Right ventricle myocardium superior (tissue), 1 donor: ENCODE results near the gene CDK11A. TPM values are rescaled to one million over a fixed set of nuclear protein-coding genes. Genes with fewer than 3 reads are reported as not detected.
"Not testable (repeated sequence)": the region's sequence is repeated elsewhere in the genome, so short reads cannot be mapped to it uniquely, and the experiment has no call there.

Experiments
- ATAC-seq: fragments of 200-7000 bp; cut with Tn5 transposase; one replicate; pipeline ENCODE4 v1.9.1; 2020; ENCODE audit warnings: mild to moderate bottlenecking; ENCODE audit not compliant: poor library complexity
- DNase-seq: peaks from one replicate; pipeline ENCODE4 v3.0.0-alpha.2; 2020
- intact Hi-C: fragments of 100-400 bp; cut with DNase I; formaldehyde crosslinking; loops from one replicate; pipeline ENCODE4 v1.11.2; 2022
- total RNA-seq: library from RNA; stranded (reverse); fragmentation: NEBNext Ultra II Directional; extraction: Animal tissue kit (Norgen Biotek cat#: 25700); gene quantifications from one replicate; pipeline ENCODE4 v1.2.1, GENCODE V29; 2021
- donor health status: DM: no; HTN: yes; CAD: no; lungs with severe emphysema.

The CDK11A gene
- total RNA-seq, 1 donor from 2014 or later, result 17.3 TPM

DNA sequence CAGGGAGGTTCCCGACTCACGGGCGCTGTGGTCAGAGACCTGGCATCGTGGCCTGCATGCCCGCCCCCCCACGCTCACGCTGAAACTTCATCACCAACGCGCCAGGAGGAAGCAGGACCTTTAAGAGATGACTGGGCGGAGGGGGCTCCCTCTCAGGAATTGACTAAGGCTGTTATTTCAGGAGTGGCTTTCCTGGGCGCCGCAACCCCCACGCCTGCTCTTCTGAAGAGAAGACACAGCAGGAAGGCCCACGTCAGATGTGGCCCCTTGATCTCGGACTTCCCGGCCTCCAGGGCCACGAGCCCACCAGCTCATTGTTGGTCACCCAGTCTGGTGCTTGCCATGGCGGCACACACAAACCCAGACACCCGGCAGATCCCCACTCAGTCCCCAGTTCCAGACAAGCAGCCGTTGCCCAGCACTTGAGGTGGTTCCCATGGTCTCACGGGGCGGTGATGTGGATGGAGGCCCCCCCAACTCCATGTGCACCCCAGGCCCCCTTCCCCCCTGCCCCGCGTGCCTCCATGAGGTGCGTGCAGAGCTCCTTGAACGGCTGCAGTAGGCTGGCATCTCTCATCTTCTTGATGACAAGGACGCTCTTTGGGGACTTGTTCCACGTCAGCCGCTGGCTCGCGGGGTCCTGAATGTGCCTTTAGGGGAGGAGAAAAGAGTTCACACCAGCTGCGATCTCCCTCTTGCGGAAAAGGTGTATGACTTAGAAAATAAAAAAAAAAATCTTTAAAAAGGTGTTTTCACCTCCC lies 32.7 kb upstream of the CDK11A start:
- DNase-seq (no peak), ATAC-seq (no peak)
- intact Hi-C loops, result no loop called here

GRCh38 chr1:1755852-1756251 lies 31.7 kb upstream of the CDK11A start:
- DNase-seq, result no peak
- intact Hi-C loops, result no loop called here
- ATAC-seq, result no peak

- intact Hi-C loops, result no loop called here
- no peak for DNase-seq
- no peak for ATAC-seq
Measured at GRCh38 chr1:1755426-1755825, 31.3 kb upstream of the CDK11A start.

- no peak for DNase-seq
- no peak for ATAC-seq
- intact Hi-C loops, result no loop called here
Measured at GRCh38 chr1:1754051-1754815, 30.1 kb upstream of the CDK11A start.

DNA sequence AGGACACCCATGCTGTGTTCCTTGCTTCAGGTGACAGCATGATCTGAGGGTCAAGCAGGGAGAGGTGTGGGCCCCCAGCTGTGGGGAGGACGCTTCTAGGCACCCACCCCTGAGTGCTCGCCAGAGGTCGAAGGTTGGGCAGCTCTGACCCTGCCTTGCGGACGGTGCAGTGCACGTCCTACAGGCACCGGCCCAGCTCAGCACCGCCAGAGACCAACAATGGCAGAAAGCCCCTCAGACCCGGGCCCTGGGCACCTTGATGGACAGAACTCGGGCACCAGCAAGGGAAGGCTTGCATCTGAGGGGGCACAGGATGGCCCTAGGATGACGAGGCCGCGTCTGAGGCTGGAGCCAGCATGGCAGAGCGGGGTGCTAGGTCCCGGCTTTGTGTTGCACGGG lies 29.4 kb upstream of the CDK11A start:
- DNase-seq (no peak), ATAC-seq (no peak)
- intact Hi-C loops, result no loop called here

DNA sequence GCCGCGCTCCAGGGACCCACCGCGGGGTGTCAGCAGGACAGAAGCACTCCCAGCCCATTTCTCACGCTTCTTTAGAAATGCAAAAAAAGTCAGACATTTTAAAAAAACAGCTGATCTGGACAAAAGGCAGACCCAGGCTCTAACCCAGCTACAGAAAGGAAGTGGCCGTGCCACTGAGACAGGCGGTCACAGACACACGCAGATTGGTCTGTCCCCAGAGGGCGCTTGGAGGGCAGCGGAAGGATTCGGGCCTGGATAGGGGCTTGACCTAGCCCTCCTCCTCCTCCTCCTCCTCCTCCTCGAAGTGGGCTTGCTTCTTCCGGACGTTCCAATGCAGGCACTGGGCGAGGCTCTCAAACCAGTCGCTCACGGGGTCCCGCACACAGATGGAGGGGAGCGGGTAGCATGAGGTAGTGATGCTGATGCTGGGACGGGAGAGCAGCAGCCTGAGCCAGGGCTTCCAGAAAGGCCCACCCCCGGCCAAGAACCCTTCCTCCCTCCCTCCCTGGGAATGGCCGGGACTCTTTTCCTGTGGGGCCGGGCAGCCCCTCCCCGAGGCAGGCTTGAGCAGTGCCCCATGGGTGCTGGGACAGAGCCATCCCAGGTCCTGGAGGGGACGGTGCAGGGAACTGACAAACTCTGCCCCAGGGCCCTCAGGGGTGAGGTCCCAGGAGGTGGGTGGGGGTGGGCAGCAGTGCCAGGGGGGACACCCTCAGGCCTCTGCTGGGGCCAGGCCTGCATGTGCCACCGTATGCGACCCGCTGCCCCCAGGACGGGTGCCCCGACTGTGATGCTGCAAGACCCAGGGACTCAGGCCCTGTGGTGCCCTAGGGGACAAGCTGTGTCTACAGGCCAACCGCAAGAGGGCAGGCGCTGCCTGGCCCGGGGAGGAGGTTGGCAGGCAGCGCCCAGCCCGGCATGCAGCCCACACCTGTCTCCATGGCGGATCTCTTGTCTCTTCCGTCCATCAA lies 28.8 kb upstream of the CDK11A start:
- ATAC-seq (no peak), DNase-seq (no peak)
- intact Hi-C loops, result no loop called here

DNA sequence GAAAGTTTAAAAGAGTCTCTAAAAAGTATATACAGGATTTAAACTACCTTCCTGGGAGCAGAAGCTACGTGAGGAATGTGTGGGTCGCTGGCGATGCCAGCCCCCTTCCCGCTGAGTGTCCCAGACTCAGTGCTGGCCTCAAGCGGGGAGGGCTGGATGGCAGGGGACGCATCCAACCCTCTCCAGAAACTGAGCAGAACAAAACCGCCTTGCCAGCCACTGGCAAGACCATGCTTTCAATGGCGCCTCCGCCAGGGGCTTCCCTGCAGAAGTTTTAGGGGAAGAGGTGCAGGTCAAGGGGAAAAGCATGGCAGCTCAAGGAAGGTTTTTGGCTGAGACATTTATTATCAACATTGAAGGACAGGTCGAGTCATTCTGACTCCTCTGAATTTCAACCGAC lies 28.0 kb upstream of the CDK11A start:
- no peak for DNase-seq
- intact Hi-C loops, result no loop called here

DNA sequence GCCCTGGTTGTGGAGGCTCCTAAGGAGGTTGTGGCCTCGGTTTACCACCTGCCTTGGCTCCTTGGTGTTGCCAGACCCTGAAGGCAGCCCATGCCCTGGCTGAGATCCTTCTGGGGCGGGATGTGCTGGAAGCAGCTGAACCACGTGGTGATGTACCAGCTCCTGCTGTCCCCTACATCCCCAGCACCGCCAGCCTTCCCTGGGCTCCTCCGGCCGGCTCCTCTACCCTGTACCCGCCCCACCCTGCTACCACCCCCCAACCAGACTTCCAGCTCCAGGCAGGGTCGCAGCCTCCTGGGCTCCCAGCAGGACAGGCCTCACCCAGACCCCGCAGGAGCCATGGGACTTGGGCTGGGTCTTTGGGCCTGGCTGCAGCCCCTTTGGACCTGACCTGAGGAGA lies 25.8 kb upstream of the CDK11A start:
- DNase-seq, intact Hi-C loops, ATAC-seq: not testable (repeated sequence)

More for the DNA sequence above, 28.0 kb upstream of the CDK11A start:
- ATAC-seq, result no peak

- DNase-seq, result no peak
- ATAC-seq, result no peak
Measured at GRCh38 chr1:1748686-1749321, 24.6 kb upstream of the CDK11A start.

GRCh38 chr1:1746566-1746909 lies 22.4 kb upstream of the CDK11A start:
- intact Hi-C loops, DNase-seq: not testable (repeated sequence)
- ATAC-seq, result peak; percentile 95

More at GRCh38 chr1:1748686-1749321, 24.6 kb upstream of the CDK11A start:
- intact Hi-C loops, result no loop called here

- DNase-seq (peak; percentile 93), ATAC-seq (peak; percentile 93)
- intact Hi-C loops, result not testable (repeated sequence)
Measured at GRCh38 chr1:1745651-1746565, 21.8 kb upstream of the CDK11A start.

GRCh38 chr1:1742529-1742928 lies 18.4 kb upstream of the CDK11A start:
- DNase-seq, ATAC-seq, intact Hi-C loops: not testable (repeated sequence)

- ATAC-seq, intact Hi-C loops: not testable (repeated sequence)
Measured at GRCh38 chr1:1741013-1741412, 16.9 kb upstream of the CDK11A start.

GRCh38 chr1:1738799-1739337 lies 14.7 kb upstream of the CDK11A start:
- ATAC-seq, intact Hi-C loops: not testable (repeated sequence)

More at GRCh38 chr1:1741013-1741412, 16.9 kb upstream of the CDK11A start:
- not testable (repeated sequence) for DNase-seq

GRCh38 chr1:1737675-1738590 lies 13.8 kb upstream of the CDK11A start:
- ATAC-seq, DNase-seq, intact Hi-C loops: not testable (repeated sequence)

More at GRCh38 chr1:1738799-1739337, 14.7 kb upstream of the CDK11A start:
- not testable (repeated sequence) for DNase-seq

- intact Hi-C loops, result no loop called here
- ATAC-seq (no peak), DNase-seq (no peak)
Measured at GRCh38 chr1:1732381-1732780, 8.2 kb upstream of the CDK11A start.
